K562 (cell line): ENCODE measurements around the gene DNAL4. TPM values are rescaled to one million over a fixed set of nuclear protein-coding genes. Genes with fewer than 3 reads are reported as not detected.
A peak's percentile ranks its signal among the peaks of the same experiment; 100 is the strongest.

Experiments used
- CTBP1 ChIP-seq: fragments of 450-650 bp; IDR thresholded peaks from 2 replicates; pipeline ENCODE4 v1.6.1; 2016; ENCODE audit warnings: borderline replicate concordance
- ETS1 ChIP-seq: conservative IDR thresholded peaks from 2 replicates; pipeline ENCODE4 v1.6.1; 2011; ENCODE audit warnings: low read depth, mild to moderate bottlenecking, low read length; ENCODE audit not compliant: control insufficient read depth
- FOXM1 ChIP-seq, 2 experiments: fragments of 450-650 bp in 1 of 2; sonication (generic) in 1 of 2; formaldehyde crosslinking in 1 of 2; IDR thresholded peaks; 2 replicates each; pipeline versions ENCODE4 v1.6.1 to v1.9.0; 2017 to 2022; ENCODE audit warnings: low read depth in 2 of 2, mild to moderate bottlenecking in 2 of 2, missing genetic modification reagents in 1 of 2, moderate library complexity in 1 of 2
- MCM7 ChIP-seq, 2 experiments: fragments of 450-650 bp; IDR thresholded peaks; 2 replicates each; pipeline ENCODE4 v1.6.1; 2016 to 2018
- MED1 ChIP-seq: sonication (generic); formaldehyde crosslinking; IDR thresholded peaks from 2 replicates; pipeline ENCODE4 v1.8.1; 2023; ENCODE audit warnings: missing genetic modification reagents, borderline replicate concordance
- NEUROD1 ChIP-seq: fragments of 150-350 bp; IDR thresholded peaks from 2 replicates; pipeline ENCODE4 v1.6.1; 2014; ENCODE audit warnings: borderline replicate concordance, low read length, low read depth; ENCODE audit not compliant: partially characterized antibody
- NFE2L1 ChIP-seq: fragments of 450-650 bp; IDR thresholded peaks from 2 replicates; pipeline ENCODE4 v1.6.1; 2016; ENCODE audit warnings: missing genetic modification characterization, low read depth, mild to moderate bottlenecking, missing compliant biosample characterization, moderate library complexity, borderline replicate concordance
- TGIF2 ChIP-seq: sonication (generic); formaldehyde crosslinking; IDR thresholded peaks from 2 replicates; pipeline ENCODE4 v1.8.1; 2022; ENCODE audit warnings: mild to moderate bottlenecking, missing genetic modification reagents, moderate library complexity
- ZBTB12 ChIP-seq: fragments of 250-450 bp; sonication (Bioruptor Pico); IDR thresholded peaks from 2 replicates; pipeline ENCODE4 v1.4.0; 2020
- ZNF212 ChIP-seq: fragments of 450-650 bp; formaldehyde crosslinking; IDR thresholded peaks from 2 replicates; pipeline ENCODE4 v1.4.0; 2020; ENCODE audit warnings: mild to moderate bottlenecking
- polyA plus RNA-seq, 8 experiments: library from polyadenylated mRNA; depleted of rRNA in 4 of 8; stranded (reverse) in 5 of 8; unstranded in 3 of 8; fragments of >200 nt; fragmentation: Nextera tagmentation in 2 of 8; fragmentation: Illumina TruSeq in 1 of 8; extraction: Ambion mirVana in 2 of 8; extraction: Trizol in 1 of 8; gene quantifications; 2 replicates each; pipeline versions ENCODE4 v1.2.1 to v1.2.3, GENCODE V29; 2011 to 2014; ENCODE audit warnings: inconsistent platforms in 1 of 8, missing spikeins in 1 of 8
- total RNA-seq, 7 experiments: library from RNA; depleted of rRNA in 6 of 7; stranded (reverse); fragments of >200 nt in 6 of 7; fragmentation: Illumina TruSeq in 2 of 7; extraction: Trizol in 2 of 7; gene quantifications; 2 replicates each; pipeline versions ENCODE4 v1.2.1 to v1.2.3, GENCODE V29; 2011 to 2021; ENCODE audit warnings: low replicate concordance in 1 of 7
- TF ChIP-seq, protein P1 (sequence below): fragments of 450-650 bp; IDR thresholded peaks from 2 replicates; pipeline ENCODE4 v1.6.1; 2016; ENCODE audit warnings: mild to moderate bottlenecking
- TF ChIP-seq, protein P2 (sequence below): fragments of 450-650 bp; IDR thresholded peaks from 2 replicates; pipeline ENCODE4 v1.6.1; 2016; ENCODE audit warnings: low read depth

DNAL4 gene
- total and polyA plus RNA-seq, 9 of the 15 experiments (the other 6 are each of a cell fraction or from before 2014, with no cell fraction given), result 0.20 to 9.4 (median 5.2) TPM

GRCh38 chr22:38755155-38755910 lies 38.6 kb downstream of the DNAL4 start (continued):
- TF ChIP-seq NEUROD1 (peak; percentile 37), NFE2L1 (no peak), TGIF2 (no peak), MED1 (CRISPR knock-in tag) (no peak), CTBP1 (no peak), ZNF212 (no peak), FOXM1 (IDR thresholded peaks at IDR 0.05; ENCODE audit: low read depth) (no peak), FOXM1 (CRISPR knock-in tag; IDR thresholded peaks at IDR 0.05; ENCODE audit: low read depth) (no peak), ZBTB12 (CRISPR knock-in tag) (no peak), ETS1 (peak; percentile 95), MCM7 (IDR thresholded peaks at IDR 0.05) (no peak)
- TF ChIP-seq, protein P1, sequence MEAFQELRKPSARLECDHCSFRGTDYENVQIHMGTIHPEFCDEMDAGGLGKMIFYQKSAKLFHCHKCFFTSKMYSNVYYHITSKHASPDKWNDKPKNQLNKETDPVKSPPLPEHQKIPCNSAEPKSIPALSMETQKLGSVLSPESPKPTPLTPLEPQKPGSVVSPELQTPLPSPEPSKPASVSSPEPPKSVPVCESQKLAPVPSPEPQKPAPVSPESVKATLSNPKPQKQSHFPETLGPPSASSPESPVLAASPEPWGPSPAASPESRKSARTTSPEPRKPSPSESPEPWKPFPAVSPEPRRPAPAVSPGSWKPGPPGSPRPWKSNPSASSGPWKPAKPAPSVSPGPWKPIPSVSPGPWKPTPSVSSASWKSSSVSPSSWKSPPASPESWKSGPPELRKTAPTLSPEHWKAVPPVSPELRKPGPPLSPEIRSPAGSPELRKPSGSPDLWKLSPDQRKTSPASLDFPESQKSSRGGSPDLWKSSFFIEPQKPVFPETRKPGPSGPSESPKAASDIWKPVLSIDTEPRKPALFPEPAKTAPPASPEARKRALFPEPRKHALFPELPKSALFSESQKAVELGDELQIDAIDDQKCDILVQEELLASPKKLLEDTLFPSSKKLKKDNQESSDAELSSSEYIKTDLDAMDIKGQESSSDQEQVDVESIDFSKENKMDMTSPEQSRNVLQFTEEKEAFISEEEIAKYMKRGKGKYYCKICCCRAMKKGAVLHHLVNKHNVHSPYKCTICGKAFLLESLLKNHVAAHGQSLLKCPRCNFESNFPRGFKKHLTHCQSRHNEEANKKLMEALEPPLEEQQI, result no peak
- TF ChIP-seq, protein P2, sequence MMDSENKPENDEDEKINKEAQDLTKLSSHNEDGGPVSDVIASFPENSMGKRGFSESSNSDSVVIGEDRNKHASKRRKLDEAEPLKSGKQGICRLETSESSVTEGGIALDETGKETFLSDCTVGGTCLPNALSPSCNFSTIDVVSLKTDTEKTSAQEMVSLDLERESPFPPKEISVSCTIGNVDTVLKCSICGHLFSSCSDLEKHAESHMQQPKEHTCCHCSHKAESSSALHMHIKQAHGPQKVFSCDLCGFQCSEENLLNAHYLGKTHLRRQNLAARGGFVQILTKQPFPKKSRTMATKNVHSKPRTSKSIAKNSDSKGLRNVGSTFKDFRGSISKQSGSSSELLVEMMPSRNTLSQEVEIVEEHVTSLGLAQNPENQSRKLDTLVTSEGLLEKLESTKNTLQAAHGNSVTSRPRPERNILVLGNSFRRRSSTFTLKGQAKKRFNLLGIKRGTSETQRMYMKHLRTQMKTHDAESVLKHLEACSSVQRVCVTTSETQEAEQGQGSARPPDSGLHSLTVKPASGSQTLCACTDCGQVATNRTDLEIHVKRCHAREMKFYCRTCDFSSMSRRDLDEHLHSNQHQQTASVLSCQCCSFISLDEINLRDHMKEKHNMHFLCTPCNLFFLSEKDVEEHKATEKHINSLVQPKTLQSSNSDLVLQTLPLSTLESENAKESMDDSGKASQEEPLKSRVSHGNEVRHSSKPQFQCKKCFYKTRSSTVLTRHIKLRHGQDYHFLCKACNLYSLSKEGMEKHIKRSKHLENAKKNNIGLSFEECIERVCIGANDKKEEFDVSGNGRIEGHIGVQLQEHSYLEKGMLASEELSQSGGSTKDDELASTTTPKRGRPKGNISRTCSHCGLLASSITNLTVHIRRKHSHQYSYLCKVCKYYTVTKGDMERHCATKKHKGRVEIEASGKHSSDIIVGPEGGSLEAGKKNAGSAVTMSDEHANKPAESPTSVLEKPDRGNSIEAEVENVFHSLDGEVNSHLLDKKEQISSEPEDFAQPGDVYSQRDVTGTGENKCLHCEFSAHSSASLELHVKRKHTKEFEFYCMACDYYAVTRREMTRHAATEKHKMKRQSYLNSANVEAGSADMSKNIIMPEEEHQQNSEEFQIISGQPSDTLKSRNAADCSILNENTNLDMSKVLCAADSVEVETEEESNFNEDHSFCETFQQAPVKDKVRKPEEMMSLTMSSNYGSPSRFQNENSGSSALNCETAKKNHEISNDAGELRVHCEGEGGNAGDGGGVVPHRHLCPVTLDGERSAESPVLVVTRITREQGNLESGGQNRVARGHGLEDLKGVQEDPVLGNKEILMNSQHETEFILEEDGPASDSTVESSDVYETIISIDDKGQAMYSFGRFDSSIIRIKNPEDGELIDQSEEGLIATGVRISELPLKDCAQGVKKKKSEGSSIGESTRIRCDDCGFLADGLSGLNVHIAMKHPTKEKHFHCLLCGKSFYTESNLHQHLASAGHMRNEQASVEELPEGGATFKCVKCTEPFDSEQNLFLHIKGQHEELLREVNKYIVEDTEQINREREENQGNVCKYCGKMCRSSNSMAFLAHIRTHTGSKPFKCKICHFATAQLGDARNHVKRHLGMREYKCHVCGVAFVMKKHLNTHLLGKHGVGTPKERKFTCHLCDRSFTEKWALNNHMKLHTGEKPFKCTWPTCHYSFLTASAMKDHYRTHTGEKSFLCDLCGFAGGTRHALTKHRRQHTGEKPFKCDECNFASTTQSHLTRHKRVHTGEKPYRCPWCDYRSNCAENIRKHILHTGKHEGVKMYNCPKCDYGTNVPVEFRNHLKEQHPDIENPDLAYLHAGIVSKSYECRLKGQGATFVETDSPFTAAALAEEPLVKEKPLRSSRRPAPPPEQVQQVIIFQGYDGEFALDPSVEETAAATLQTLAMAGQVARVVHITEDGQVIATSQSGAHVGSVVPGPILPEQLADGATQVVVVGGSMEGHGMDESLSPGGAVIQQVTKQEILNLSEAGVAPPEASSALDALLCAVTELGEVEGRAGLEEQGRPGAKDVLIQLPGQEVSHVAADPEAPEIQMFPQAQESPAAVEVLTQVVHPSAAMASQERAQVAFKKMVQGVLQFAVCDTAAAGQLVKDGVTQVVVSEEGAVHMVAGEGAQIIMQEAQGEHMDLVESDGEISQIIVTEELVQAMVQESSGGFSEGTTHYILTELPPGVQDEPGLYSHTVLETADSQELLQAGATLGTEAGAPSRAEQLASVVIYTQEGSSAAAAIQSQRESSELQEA, result no peak
